ENCODE results near the gene CYP2W1.

CYP2W1 gene

GRCh38 chr7:1010226-1010625 lies 27.2 kb downstream of the CYP2W1 start:
- Histone ChIP-seq H3K27me3 (ENCODE audit: insufficient read depth, low read length) (no peaks in the 10 kb centered on the region), H2AFZ (ENCODE audit: insufficient read depth, low read length, poor library complexity) (no peak overlapping the region), H3K18ac (ENCODE audit: low read length) (no peak overlapping the region), H4K12ac (ENCODE audit: low read depth, low read length) (no peak overlapping the region), H4K8ac (ENCODE audit: low read depth, low read length) (no peak overlapping the region), H3K9ac (ENCODE audit: low read length) (no peak overlapping the region), H3K14ac (ENCODE audit: low read length) (no peak overlapping the region), H2AK5ac (ENCODE audit: low read length) (no peak overlapping the region), H4K91ac (ENCODE audit: low read depth, low read length) (no peak overlapping the region), H2BK120ac (ENCODE audit: insufficient read depth, low read length, poor library complexity) (no peak overlapping the region), H2BK5ac (ENCODE audit: low read depth, low read length, poor library complexity) (no peak overlapping the region), H3K23ac (ENCODE audit: low read length) (no peak overlapping the region), H3K79me1 (ENCODE audit: low read length) (no peaks in the 10 kb centered on the region), H3K4ac (ENCODE audit: low read depth, low read length) (no peak overlapping the region), H3K4me1 (ENCODE audit: control insufficient read depth in 1 of 2, insufficient read depth in 2 of 2, low read length in 2 of 2) (peaks cover 4 to 11% of the 10 kb centered on the region in 2 experiments), H3K36me3 (ENCODE audit: control insufficient read depth in 1 of 2, insufficient read depth in 2 of 2, low read length in 2 of 2) (peaks cover 27% of the 10 kb centered on the region in 2 experiments), H2BK12ac (ENCODE audit: low read length) (no peak overlapping the region), H3K4me2 (ENCODE audit: low read length) (no peak overlapping the region), H3K9me3 (ENCODE audit: insufficient read depth, low read depth, low read length) (peaks cover 4% of the 10 kb centered on the region), H3K27ac (ENCODE audit: low read depth, low read length) (no peak overlapping the region), H3K4me3 (ENCODE audit: low read depth, low read length) (no peak overlapping the region), H3K79me2 (ENCODE audit: control insufficient read depth, insufficient read depth, low read length, poor library complexity) (no peaks in the 10 kb centered on the region)
- no CpG with 5 or more reads among the region's 13 CpGs for WGBS (ENCODE audit: extremely low coverage, insufficient coverage, insufficient read length)
- DNase-seq, result peak; percentile 59 to 80

GRCh38 chr7:1011297-1012003 lies 28.5 kb downstream of the CYP2W1 start:
- DNase-seq, result no peak

GRCh38 chr7:1012004-1012715 lies 29.2 kb downstream of the CYP2W1 start:
- H3K36me3 ChIP-seq (ENCODE audit: control insufficient read depth in 1 of 2, insufficient read depth in 2 of 2, low read length in 2 of 2), result peaks cover 18 to 20% of the 10 kb centered on the region in 2 experiments
- peak overlapping the region; percentile 9 for H4K12ac ChIP-seq (ENCODE audit: low read depth, low read length)
- no peak overlapping the region for H2AK5ac ChIP-seq (ENCODE audit: low read length)
- no peak for DNase-seq
- no peak overlapping the region for H3K27ac ChIP-seq (ENCODE audit: low read depth, low read length)
- H3K23ac ChIP-seq (ENCODE audit: low read length), result no peak overlapping the region
- no peak overlapping the region for H3K9ac ChIP-seq (ENCODE audit: low read length)
- WGBS (ENCODE audit: extremely low coverage, insufficient coverage, insufficient read length), result no CpG with 5 or more reads among the region's 32 CpGs
- no peak overlapping the region for H3K14ac ChIP-seq (ENCODE audit: low read length)
- H3K79me1 ChIP-seq (ENCODE audit: low read length), result no peaks in the 10 kb centered on the region
- no peak overlapping the region for H3K4me2 ChIP-seq (ENCODE audit: low read length)
- H3K4ac ChIP-seq (ENCODE audit: low read depth, low read length), result no peak overlapping the region
- peaks cover 7% of the 10 kb centered on the region for H3K9me3 ChIP-seq (ENCODE audit: insufficient read depth, low read depth, low read length)
- H3K18ac ChIP-seq (ENCODE audit: low read length), result no peak overlapping the region
- H4K8ac ChIP-seq (ENCODE audit: low read depth, low read length), result no peak overlapping the region
- H3K4me1 ChIP-seq (ENCODE audit: control insufficient read depth in 1 of 2, insufficient read depth in 2 of 2, low read length in 2 of 2), result peaks cover 11 to 24% of the 10 kb centered on the region in 2 experiments
- H2BK120ac ChIP-seq (ENCODE audit: insufficient read depth, low read length, poor library complexity), result no peak overlapping the region
- no peaks in the 10 kb centered on the region for H3K27me3 ChIP-seq (ENCODE audit: insufficient read depth, low read length)
- H3K4me3 ChIP-seq (ENCODE audit: low read depth, low read length), result no peak overlapping the region
- no peak overlapping the region for H4K91ac ChIP-seq (ENCODE audit: low read depth, low read length)
- H2BK5ac ChIP-seq (ENCODE audit: low read depth, low read length, poor library complexity), result no peak overlapping the region
- no peak overlapping the region for H2AFZ ChIP-seq (ENCODE audit: insufficient read depth, low read length, poor library complexity)
- no peak overlapping the region for H2BK12ac ChIP-seq (ENCODE audit: low read length)
- no peaks in the 10 kb centered on the region for H3K79me2 ChIP-seq (ENCODE audit: control insufficient read depth, insufficient read depth, low read length, poor library complexity)

More at GRCh38 chr7:1011297-1012003, 28.5 kb downstream of the CYP2W1 start:
- Histone ChIP-seq H2AFZ (ENCODE audit: insufficient read depth, low read length, poor library complexity) (no peak overlapping the region), H3K4me3 (ENCODE audit: low read depth, low read length) (no peak overlapping the region), H3K9ac (ENCODE audit: low read length) (no peak overlapping the region), H3K27me3 (ENCODE audit: insufficient read depth, low read length) (no peaks in the 10 kb centered on the region), H4K8ac (ENCODE audit: low read depth, low read length) (no peak overlapping the region), H3K36me3 (ENCODE audit: control insufficient read depth in 1 of 2, insufficient read depth in 2 of 2, low read length in 2 of 2) (peaks cover 23 to 27% of the 10 kb centered on the region in 2 experiments), H2BK12ac (ENCODE audit: low read length) (no peak overlapping the region), H3K14ac (ENCODE audit: low read length) (no peak overlapping the region), H3K18ac (ENCODE audit: low read length) (no peak overlapping the region), H4K91ac (ENCODE audit: low read depth, low read length) (no peak overlapping the region), H3K4me2 (ENCODE audit: low read length) (no peak overlapping the region), H2AK5ac (ENCODE audit: low read length) (no peak overlapping the region), H3K79me1 (ENCODE audit: low read length) (no peaks in the 10 kb centered on the region), H3K23ac (ENCODE audit: low read length) (no peak overlapping the region), H2BK5ac (ENCODE audit: low read depth, low read length, poor library complexity) (no peak overlapping the region), H3K4ac (ENCODE audit: low read depth, low read length) (no peak overlapping the region), H2BK120ac (ENCODE audit: insufficient read depth, low read length, poor library complexity) (no peak overlapping the region), H3K9me3 (ENCODE audit: insufficient read depth, low read depth, low read length) (peaks cover 5% of the 10 kb centered on the region), H4K12ac (ENCODE audit: low read depth, low read length) (no peak overlapping the region), H3K79me2 (ENCODE audit: control insufficient read depth, insufficient read depth, low read length, poor library complexity) (no peaks in the 10 kb centered on the region), H3K27ac (ENCODE audit: low read depth, low read length) (no peak overlapping the region), H3K4me1 (ENCODE audit: control insufficient read depth in 1 of 2, insufficient read depth in 2 of 2, low read length in 2 of 2) (peaks cover 11 to 22% of the 10 kb centered on the region in 2 experiments)
- no CpG with 5 or more reads among the region's 13 CpGs for WGBS (ENCODE audit: extremely low coverage, insufficient coverage, insufficient read length)

GRCh38 chr7:1012716-1013095 lies 29.7 kb downstream of the CYP2W1 start:
- no peak overlapping the region for H3K9ac ChIP-seq (ENCODE audit: low read length)
- H4K91ac ChIP-seq (ENCODE audit: low read depth, low read length), result no peak overlapping the region
- H2AFZ ChIP-seq (ENCODE audit: insufficient read depth, low read length, poor library complexity), result no peak overlapping the region
- H3K27me3 ChIP-seq (ENCODE audit: insufficient read depth, low read length), result no peaks in the 10 kb centered on the region
- peaks cover 17 to 18% of the 10 kb centered on the region in 2 experiments for H3K36me3 ChIP-seq (ENCODE audit: control insufficient read depth in 1 of 2, insufficient read depth in 2 of 2, low read length in 2 of 2)
- peak overlapping the region; percentile 7 for H3K18ac ChIP-seq (ENCODE audit: low read length)
- no peak overlapping the region for H3K4ac ChIP-seq (ENCODE audit: low read depth, low read length)
- H3K9me3 ChIP-seq (ENCODE audit: insufficient read depth, low read depth, low read length), result peaks cover 7% of the 10 kb centered on the region
- no peak overlapping the region for H3K4me3 ChIP-seq (ENCODE audit: low read depth, low read length)
- no peak overlapping the region for H3K4me2 ChIP-seq (ENCODE audit: low read length)
- no peaks in the 10 kb centered on the region for H3K79me1 ChIP-seq (ENCODE audit: low read length)
- H3K23ac ChIP-seq (ENCODE audit: low read length), result no peak overlapping the region
- H2BK12ac ChIP-seq (ENCODE audit: low read length), result no peak overlapping the region
- H3K27ac ChIP-seq (ENCODE audit: low read depth, low read length), result no peak overlapping the region
- no peak overlapping the region for H4K12ac ChIP-seq (ENCODE audit: low read depth, low read length)
- no peak for DNase-seq
- no CpG with 5 or more reads among the region's 30 CpGs for WGBS (ENCODE audit: extremely low coverage, insufficient coverage, insufficient read length)
- no peak overlapping the region for H3K14ac ChIP-seq (ENCODE audit: low read length)
- H4K8ac ChIP-seq (ENCODE audit: low read depth, low read length), result no peak overlapping the region
- no peak overlapping the region for H2AK5ac ChIP-seq (ENCODE audit: low read length)
- no peak overlapping the region for H2BK120ac ChIP-seq (ENCODE audit: insufficient read depth, low read length, poor library complexity)
- H2BK5ac ChIP-seq (ENCODE audit: low read depth, low read length, poor library complexity), result no peak overlapping the region
- H3K4me1 ChIP-seq (ENCODE audit: control insufficient read depth in 1 of 2, insufficient read depth in 2 of 2, low read length in 2 of 2), result peaks cover 11 to 24% of the 10 kb centered on the region in 2 experiments
- no peaks in the 10 kb centered on the region for H3K79me2 ChIP-seq (ENCODE audit: control insufficient read depth, insufficient read depth, low read length, poor library complexity)
